Stimulated activated CD4-positive, alpha-beta T cell treated with anti-CD3 and anti-CD28 coated beads, Interleukin-12 subunit alpha, Interleukin-12 subunit beta, amount 100 ng/mL, for 4 hours (primary cell): Measurements from ENCODE around the gene SERPINB12.

Experiments
- DNase-seq: peaks from one replicate; pipeline ENCODE4 v3.0.0-alpha.2; 2020

The SERPINB12 gene

GRCh38 chr18:63603772-63604171 lies 61.6 kb downstream of the SERPINB12 start:
- DNase-seq, result no peak

- no peak for DNase-seq
These were observed 62.8 kb downstream of the SERPINB12 start for GRCh38 chr18:63604791-63605567.

- DNase-seq, result no peak
These were observed 64.4 kb downstream of the SERPINB12 start for GRCh38 chr18:63606526-63606925.

GRCh38 chr18:63613420-63613819 lies 71.3 kb downstream of the SERPINB12 start:
- DNase-seq, result no peak

- DNase-seq, result no peak
These were observed 75.1 kb downstream of the SERPINB12 start for GRCh38 chr18:63617049-63617914.

GRCh38 chr18:63617915-63618234 lies 75.7 kb downstream of the SERPINB12 start:
- no peak for DNase-seq
